ENCODE results near the gene JMJD1C.

The JMJD1C gene

DNA sequence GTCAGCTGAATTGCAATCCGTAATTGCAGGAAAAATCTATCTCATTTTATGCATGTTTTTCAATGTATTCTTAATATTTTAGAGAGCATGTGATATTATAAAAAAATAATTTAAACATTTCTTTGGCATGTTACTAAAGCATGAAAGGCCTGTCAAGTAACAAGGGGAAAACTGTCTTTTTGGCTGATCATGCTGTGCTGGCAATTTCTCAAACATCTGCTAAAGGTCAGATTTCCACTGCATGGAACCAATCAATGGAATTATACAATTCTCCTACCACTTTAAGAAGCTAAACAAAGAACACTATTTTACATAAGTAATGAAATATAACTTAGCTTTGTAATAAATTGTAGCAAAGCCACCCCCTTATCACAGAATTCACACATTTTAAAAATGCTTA, 49.4 kb downstream of the JMJD1C start:
- TF ChIP-seq, protein P1, sequence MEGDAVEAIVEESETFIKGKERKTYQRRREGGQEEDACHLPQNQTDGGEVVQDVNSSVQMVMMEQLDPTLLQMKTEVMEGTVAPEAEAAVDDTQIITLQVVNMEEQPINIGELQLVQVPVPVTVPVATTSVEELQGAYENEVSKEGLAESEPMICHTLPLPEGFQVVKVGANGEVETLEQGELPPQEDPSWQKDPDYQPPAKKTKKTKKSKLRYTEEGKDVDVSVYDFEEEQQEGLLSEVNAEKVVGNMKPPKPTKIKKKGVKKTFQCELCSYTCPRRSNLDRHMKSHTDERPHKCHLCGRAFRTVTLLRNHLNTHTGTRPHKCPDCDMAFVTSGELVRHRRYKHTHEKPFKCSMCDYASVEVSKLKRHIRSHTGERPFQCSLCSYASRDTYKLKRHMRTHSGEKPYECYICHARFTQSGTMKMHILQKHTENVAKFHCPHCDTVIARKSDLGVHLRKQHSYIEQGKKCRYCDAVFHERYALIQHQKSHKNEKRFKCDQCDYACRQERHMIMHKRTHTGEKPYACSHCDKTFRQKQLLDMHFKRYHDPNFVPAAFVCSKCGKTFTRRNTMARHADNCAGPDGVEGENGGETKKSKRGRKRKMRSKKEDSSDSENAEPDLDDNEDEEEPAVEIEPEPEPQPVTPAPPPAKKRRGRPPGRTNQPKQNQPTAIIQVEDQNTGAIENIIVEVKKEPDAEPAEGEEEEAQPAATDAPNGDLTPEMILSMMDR (conservative IDR thresholded peaks at IDR 0.05; ENCODE audit: low read length) = no peak
- H3K4me3 ChIP-seq (ENCODE audit: low read length) = no peak overlapping the region
- peak; percentile 59 for DNase-seq (ENCODE audit: low read depth)

DNA sequence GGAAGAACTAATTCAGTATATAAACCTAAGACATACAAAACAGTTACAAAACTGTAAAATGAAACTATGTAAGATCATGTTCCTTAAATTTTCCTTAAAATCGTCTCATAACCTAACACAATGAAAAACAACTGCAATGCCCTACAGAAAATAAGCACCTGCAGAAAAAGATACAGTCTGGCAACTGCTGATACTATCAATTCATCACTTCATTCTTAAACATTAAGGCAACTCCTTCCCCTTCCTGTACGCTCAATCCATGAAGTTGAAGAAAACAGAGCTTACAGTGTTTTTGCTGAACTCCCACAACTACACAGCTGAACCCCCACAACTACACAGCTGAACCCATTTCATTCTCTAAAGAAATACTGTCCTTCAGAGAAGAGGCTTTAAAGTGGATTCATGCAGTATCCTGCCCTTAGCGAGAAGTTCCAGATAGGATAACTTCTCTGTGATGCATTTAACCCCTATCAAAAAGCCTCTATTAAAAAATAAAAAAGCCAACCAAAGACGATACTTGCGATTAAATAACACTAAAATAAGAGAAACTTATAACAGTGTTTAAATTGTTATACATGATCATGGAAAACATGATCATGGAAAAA, 50.0 kb downstream of the JMJD1C start:
- DNase-seq (ENCODE audit: low read depth) = no peak
- no peak overlapping the region; the same call in 1 of the 2 replicates for H3K4me3 ChIP-seq (ENCODE audit: low read length)
- TF ChIP-seq, protein P1 (conservative IDR thresholded peaks at IDR 0.05; ENCODE audit: low read length) = no peak

DNA sequence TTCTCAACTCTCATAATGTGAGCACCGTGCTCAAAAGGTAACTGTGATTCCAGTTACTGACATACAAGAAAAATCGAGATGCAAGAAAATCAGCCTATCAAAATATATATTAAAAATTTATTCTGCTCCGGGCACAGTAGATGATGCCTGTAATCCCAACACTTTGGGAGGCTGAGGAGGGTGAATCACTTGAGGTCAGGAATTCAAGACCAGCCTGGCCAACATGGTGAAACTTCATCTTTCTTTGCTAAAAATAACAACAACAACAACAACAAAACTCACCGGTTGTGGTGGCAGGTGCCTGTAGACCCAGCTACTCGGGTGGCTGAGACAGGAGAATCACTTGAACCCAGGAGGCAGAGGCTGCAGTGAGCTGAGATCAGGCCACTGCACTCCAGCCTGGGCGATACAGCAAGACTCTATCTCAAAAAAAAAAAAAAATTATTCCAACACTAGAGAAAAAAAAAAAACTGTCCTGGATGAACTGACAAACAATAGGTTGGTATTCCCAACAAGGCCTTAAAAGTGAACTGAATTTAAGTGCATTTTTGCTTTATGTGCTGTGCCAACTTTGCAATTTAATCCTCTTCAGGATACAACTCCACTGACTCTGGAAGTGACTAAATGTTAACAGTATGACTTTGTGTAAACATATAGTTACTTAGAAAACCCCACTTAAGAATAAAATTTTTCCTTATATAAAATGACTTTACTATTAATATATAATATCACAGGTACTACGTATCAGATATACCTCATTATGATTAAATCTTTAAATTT, 51.1 kb downstream of the JMJD1C start:
- TF ChIP-seq, protein P1 (conservative IDR thresholded peaks at IDR 0.05; ENCODE audit: low read length) = no peak
- peak; percentile 29 for DNase-seq (ENCODE audit: low read depth)
- no peak overlapping the region for H3K4me3 ChIP-seq (ENCODE audit: low read length)

DNA sequence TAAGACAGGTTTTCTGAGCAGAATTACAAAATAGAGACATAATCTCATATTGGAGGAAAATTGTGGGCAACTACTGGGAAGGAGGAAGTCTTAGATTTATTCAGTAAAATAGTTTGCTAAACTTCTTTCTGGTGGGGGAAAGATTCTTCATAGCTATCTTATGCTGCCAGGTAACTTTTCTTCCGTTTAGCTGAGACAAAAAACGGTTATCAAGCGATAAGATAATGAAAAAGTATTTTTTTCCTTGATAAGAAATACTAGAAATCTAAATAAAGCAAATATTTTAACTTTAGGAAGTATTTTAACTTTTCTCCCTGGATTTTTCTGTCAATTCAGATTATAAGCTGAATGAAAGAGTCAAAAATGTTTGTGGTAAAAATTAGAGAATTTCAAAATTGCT, 52.3 kb downstream of the JMJD1C start:
- H3K4me3 ChIP-seq (ENCODE audit: low read length) = no peak overlapping the region
- TF ChIP-seq, protein P1 (conservative IDR thresholded peaks at IDR 0.05; ENCODE audit: low read length) = no peak
- no peak for DNase-seq (ENCODE audit: low read depth)

DNA sequence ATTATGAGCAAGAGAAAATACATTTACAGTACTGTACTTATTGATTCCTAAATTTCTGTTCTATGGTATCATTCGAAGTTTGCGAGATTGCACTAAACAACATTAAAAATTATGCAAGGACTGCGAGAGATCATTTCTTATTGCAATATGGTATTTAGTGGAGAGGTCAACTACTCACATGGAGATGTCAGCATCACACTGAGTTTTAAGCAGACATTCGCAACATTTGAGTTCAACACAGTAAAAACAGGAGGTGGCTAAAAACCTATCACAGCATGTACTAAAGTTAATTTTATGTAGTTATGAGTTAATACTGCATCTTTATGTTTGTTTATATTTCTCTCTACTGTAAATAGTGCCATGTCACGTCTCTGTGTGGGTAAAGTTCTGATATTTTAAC, 53.5 kb downstream of the JMJD1C start:
- no peak for DNase-seq (ENCODE audit: low read depth)
- TF ChIP-seq, protein P1 (conservative IDR thresholded peaks at IDR 0.05; ENCODE audit: low read length) = no peak
- no peak overlapping the region for H3K4me3 ChIP-seq (ENCODE audit: low read length)

DNA sequence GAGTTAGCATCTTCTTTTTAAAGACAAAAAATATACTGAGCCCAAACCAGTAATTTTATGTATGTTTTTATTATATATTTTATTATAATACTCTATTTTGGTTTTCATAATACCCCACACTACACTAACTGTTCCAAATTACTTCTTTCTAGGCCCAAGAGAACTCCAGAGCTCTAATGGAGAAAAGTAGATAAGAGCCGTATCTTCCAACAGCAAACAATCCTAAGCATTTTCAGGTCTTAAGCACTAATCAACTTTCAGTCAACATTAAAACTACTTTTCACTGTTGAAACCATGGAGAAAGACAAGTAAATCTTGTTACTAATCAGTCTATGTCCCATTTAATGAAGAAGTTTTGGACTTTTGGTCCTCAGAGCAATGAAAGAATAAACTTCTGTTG, 55.1 kb downstream of the JMJD1C start:
- TF ChIP-seq, protein P1 (conservative IDR thresholded peaks at IDR 0.05; ENCODE audit: low read length) = no peak
- DNase-seq (ENCODE audit: low read depth) = no peak

DNA sequence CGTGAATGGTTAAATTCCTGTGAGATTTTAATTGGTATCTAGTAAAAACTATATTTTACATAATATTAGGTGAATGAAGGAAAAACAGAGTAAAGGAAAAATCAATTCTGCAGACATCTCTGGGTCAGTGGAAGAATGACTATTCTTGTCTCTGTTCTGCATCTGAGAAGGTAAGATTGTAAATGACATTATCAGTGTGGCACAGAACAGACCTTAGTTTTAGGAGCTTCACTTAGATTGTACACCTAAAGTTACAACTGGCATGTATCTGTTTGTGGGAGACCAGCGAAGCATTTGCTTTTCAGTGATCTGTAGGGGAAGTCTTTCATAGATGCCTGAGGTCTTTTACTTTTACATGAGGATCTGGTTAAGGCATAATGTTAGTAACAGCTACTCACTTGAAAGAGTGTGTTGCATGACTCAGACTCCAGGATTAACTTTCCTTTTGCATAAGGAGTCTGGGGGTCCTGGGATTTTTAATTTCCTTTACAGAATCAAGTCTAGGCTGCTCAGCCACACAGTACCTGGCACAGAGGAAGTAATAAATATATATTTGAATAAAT, 56.2 kb downstream of the JMJD1C start:
- DNase-seq (ENCODE audit: low read depth) = peak; percentile 58
- TF ChIP-seq, protein P1 (conservative IDR thresholded peaks at IDR 0.05; ENCODE audit: low read length) = no peak
- H3K4me3 ChIP-seq (ENCODE audit: low read length) = no peak overlapping the region

More for the DNA sequence above, 55.1 kb downstream of the JMJD1C start:
- no peak overlapping the region for H3K4me3 ChIP-seq (ENCODE audit: low read length)

Measured in AG10803 (cell line).